ENCODE data around the gene HDHD3.

The HDHD3 gene

DNA sequence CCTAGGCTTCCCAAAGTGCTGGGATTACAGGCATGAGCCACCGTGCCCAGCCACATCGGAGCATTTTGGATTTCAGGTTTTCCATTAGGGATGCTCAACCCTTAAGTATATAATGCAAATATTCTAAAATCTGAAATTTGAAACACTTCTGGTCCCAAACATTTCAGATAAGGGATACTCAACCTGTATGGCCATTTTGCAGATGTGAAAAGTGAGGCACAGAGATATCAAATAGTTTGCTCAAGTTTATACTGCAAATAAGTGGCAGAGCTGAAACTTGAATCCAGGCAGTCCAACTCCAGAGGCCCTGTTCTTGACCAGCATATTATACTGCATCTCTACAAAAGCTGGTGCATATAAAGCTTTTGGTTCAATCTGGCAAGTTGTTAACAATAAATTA is 39.1 kb downstream of the HDHD3 start:
- no peak for DNase-seq (ENCODE audit: low read depth in 3 of 3)

DNA sequence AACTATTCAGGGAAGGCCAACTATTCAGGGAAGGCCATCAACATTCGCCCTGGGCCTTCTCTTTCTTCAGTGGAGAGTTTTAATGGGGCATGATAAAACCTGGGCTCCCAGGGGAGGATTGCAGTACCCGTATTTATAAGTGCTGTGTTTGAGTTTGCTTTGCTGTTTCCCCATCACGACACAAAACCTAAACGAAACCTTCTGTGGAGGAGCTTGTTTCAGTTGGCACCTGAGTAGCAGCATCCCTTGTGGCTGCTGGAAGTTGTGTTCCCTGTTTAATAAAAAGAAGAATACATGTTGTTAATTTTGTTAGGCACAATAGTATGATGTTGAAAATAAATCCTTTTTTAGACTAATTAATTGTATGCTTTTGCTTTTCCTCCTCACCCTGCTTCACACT is 45.0 kb downstream of the HDHD3 start:
- DNase-seq (ENCODE audit: low read depth in 3 of 3): no peak

DNA sequence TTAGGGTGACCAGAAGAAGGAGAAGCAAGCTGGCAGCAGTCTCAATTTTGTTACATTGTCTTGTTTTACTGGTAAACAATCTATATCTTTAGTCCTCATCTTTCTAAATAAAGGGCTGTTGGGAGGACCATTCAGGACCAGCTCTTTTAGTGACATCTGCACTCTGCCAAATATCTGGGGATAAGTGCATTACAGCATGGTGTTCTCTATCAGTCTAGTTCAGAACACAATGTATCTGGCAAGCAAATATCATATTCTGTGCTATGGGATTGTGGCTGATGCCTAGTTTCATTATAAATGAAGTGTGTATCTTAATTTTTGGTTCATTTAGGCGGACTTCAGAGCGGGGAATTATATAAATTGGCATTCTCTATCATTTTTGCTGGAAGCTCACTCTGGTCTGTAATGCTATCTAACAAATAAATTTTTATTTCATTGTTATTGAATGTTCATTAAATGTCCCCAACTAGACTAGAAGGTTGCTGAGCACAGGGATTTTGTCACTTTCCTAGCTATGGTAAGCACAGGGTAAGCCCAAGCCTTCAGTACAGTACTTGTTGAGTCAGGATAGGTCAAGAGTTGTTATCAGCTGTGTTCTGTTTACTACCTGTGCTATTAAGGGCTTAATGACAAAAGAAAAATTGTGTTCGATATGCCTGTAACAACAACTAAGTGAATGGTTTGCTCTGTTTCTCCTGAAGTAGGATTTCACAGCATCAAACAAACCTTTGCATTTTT is 48.6 kb downstream of the HDHD3 start:
- no peak for DNase-seq (ENCODE audit: low read depth in 3 of 3)

DNA sequence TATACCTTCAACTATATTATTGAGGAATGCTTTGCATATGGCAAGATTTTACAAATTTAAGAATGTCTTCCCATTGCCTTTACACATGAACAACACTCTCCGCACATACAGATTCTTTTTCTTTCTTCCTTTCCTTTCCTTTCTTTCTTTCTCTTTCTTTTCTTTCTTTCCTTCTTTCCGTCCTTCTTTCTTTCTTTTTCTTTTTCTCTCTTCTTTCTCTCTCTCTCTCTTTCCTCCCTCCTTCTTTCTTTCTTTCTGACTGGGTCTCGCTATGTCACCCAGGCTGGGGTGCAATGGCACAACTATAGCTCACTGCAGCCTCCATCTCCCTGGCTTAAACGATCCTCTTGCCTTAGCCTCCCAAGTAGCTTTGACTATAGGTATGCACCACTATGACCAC is 50.6 kb downstream of the HDHD3 start:
- no peak for DNase-seq (ENCODE audit: low read depth in 3 of 3)
